Endothelial cell of umbilical vein (primary cell): ENCODE results near the gene PLA2G4B. TPM values are rescaled to one million over a fixed set of nuclear protein-coding genes. Genes with fewer than 3 reads are reported as not detected.

ENCODE experiments used
- BruUV-seq: library from RNA; stranded (reverse); fragments of 400-500 nt; replicated peaks from 2 replicates; lab custom pipeline; 2021; lab: Mats Ljungman, UMichigan
- CTCF ChIA-PET: fragments of 300-600, 350-600 bp; sonication (Branson Sonifier 250); formaldehyde crosslinking; loops from one replicate; lab custom pipeline; 2021; ENCODE audit warnings: antibody characterized with exemption, inconsistent platforms; lab: Charles Lee
- POLR2A ChIA-PET: fragments of 300-600, 350-600 bp; sonication (Branson Sonifier 250); formaldehyde crosslinking; loops from one replicate; lab custom pipeline; 2021; ENCODE audit warnings: antibody characterized with exemption, inconsistent platforms; lab: Charles Lee
- DNase-seq: peaks from one replicate; pipeline ENCODE4 v3.0.0-alpha.2; 2011; ENCODE audit warnings: low read depth, low spot score
- FAIRE-seq: peaks from 2 replicates; lab custom pipeline; 2011; peaks lifted over from hg19 to GRCh38; lab: Jason Lieb, UNC
- H2AFZ ChIP-seq: 2 replicates; pipeline ENCODE4 v1.6.0; 2012; ENCODE audit warnings: low read depth, low read length, control low read depth, inconsistent platforms
- H3K27ac ChIP-seq: 2 replicates; pipeline ENCODE4 v1.5.1; 2011; ENCODE audit warnings: low read depth, mild to moderate bottlenecking, control low read depth, low read length, moderate library complexity; ENCODE audit not compliant: insufficient read depth
- H3K27me3 ChIP-seq, 2 experiments: 2 replicates each; pipeline versions ENCODE4 v1.6.0 to v1.6.1; 2011; ENCODE audit warnings: low read length in 2 of 2, mixed read lengths in 1 of 2; ENCODE audit not compliant: control insufficient read depth in 2 of 2, insufficient read depth in 2 of 2
- H3K36me3 ChIP-seq, 2 experiments: 2 replicates in 1 of 2; 3 replicates in 1 of 2; pipeline ENCODE4 v1.5.1; 2011; ENCODE audit warnings: low read length in 2 of 2, mild to moderate bottlenecking in 1 of 2, moderate library complexity in 1 of 2; ENCODE audit not compliant: control insufficient read depth in 2 of 2, insufficient read depth in 2 of 2; ENCODE audit errors: extremely low read depth in 1 of 2
- H3K4me1 ChIP-seq: 3 replicates; pipeline ENCODE4 v1.5.1; 2011; ENCODE audit warnings: mild to moderate bottlenecking, low read length; ENCODE audit not compliant: control insufficient read depth, insufficient read depth; ENCODE audit errors: extremely low read depth
- H3K4me2 ChIP-seq: 2 replicates; pipeline ENCODE4 v1.6.1; 2011; ENCODE audit warnings: low read length, control low read depth, mixed read lengths; ENCODE audit not compliant: insufficient read depth
- H3K4me3 ChIP-seq, 3 experiments: fragments of 200-600 bp in 1 of 3; sonication (generic), shearing (Covaris generic) in 1 of 3; replicated peaks in 1 of 3; 2 replicates each; pipeline ENCODE4 v1.5.1; 2011 to 2016; ENCODE audit warnings: control low read depth in 3 of 3, low read length in 3 of 3, mild to moderate bottlenecking in 2 of 3, inconsistent platforms in 1 of 3, low read depth in 1 of 3, moderate library complexity in 1 of 3; ENCODE audit not compliant: insufficient read depth in 1 of 3
- H3K79me2 ChIP-seq: 2 replicates; pipeline ENCODE4 v1.6.0; 2012; ENCODE audit warnings: low read length, inconsistent platforms; ENCODE audit not compliant: control insufficient read depth, insufficient read depth
- H3K9ac ChIP-seq: replicated peaks from 2 replicates; pipeline ENCODE3; 2011; ENCODE audit warnings: low read length, control low read depth; ENCODE audit not compliant: insufficient read depth; ENCODE audit errors: extremely low read depth
- H3K9me1 ChIP-seq: replicated peaks from 3 replicates; pipeline ENCODE4 v1.6.0; 2011; ENCODE audit warnings: mild to moderate bottlenecking, low read length; ENCODE audit not compliant: control insufficient read depth, insufficient read depth; ENCODE audit errors: extremely low read depth
- H3K9me3 ChIP-seq: replicated peaks from 2 replicates; pipeline ENCODE4 v1.5.1; 2012; ENCODE audit warnings: low read length, inconsistent platforms; ENCODE audit not compliant: control insufficient read depth, insufficient read depth
- H4K20me1 ChIP-seq: replicated peaks from 2 replicates; pipeline ENCODE3; 2011; ENCODE audit warnings: mild to moderate bottlenecking, low read length; ENCODE audit not compliant: control insufficient read depth, insufficient read depth; ENCODE audit errors: extremely low read depth
- EZH2 ChIP-seq: IDR thresholded peaks from 2 replicates; pipeline ENCODE4 v1.6.1; 2012; ENCODE audit warnings: borderline replicate concordance, low read depth, mild to moderate bottlenecking, moderate library complexity, low read length, inconsistent platforms; ENCODE audit not compliant: severe bottlenecking
- FOS ChIP-seq: IDR thresholded peaks from 2 replicates; pipeline ENCODE4 v1.6.1; 2011; ENCODE audit warnings: mild to moderate bottlenecking, low read length, moderate library complexity, borderline replicate concordance; ENCODE audit not compliant: insufficient read depth
- GATA2 ChIP-seq: IDR thresholded peaks from 2 replicates; pipeline ENCODE4 v1.7.0; 2011; ENCODE audit warnings: low read depth, mild to moderate bottlenecking, moderate library complexity, mixed read lengths, low read length; ENCODE audit not compliant: insufficient read length, insufficient read depth
- JUN ChIP-seq: IDR thresholded peaks from 2 replicates; pipeline ENCODE4 v1.6.1; 2011; ENCODE audit warnings: borderline replicate concordance, low read depth; ENCODE audit not compliant: insufficient read length, insufficient read depth
- MAX ChIP-seq: IDR thresholded peaks from 2 replicates; pipeline ENCODE4 v1.6.1; 2011; ENCODE audit not compliant: insufficient read depth, insufficient read length
- MYC ChIP-seq: IDR thresholded peaks from one replicate; pipeline ENCODE4 v1.6.1; 2011; ENCODE audit warnings: mild to moderate bottlenecking, low read depth, low read length
- POLR2A ChIP-seq: IDR thresholded peaks from 2 replicates; pipeline ENCODE4 v1.6.1; 2012; ENCODE audit warnings: low read depth, mild to moderate bottlenecking, control low read depth, low read length
- POLR2AphosphoS5 ChIP-seq: IDR thresholded peaks from 2 replicates; pipeline ENCODE4 v1.6.1; 2012; ENCODE audit warnings: low read depth, mild to moderate bottlenecking, control low read depth, low read length, moderate library complexity; ENCODE audit not compliant: insufficient read depth
- dilution Hi-C: fragments of 300-500 bp; cut with MboI; formaldehyde crosslinking; loops from one replicate; pipeline ENCODE4 v1.15.0; 2019; ENCODE audit warnings: low sequenced_read_pairs; ENCODE audit not compliant: extremely low pct_ligation_motif_present
- intact Hi-C: fragments of 100-400 bp; cut with micrococcal nuclease; formaldehyde crosslinking; loops from one replicate; pipeline ENCODE4 v1.10.0; 2022
- polyA plus RNA-seq, 4 experiments: library from polyadenylated mRNA; depleted of rRNA in 3 of 4; stranded (reverse) in 3 of 4; unstranded in 1 of 4; fragments of >200 nt; gene quantifications; 2 replicates each; pipeline versions ENCODE4 v1.2.1 to v1.2.3, GENCODE V29; 2011 to 2012; ENCODE audit warnings: missing spikeins in 1 of 4
- total RNA-seq: library from RNA; stranded (reverse); gene quantifications from 2 replicates; pipeline ENCODE4 v1.2.3, GENCODE V29; 2021
- TF ChIP-seq, protein P1 (sequence below), 2 donors: IDR thresholded peaks; 1 replicate in 1 of 2; 2 replicates in 1 of 2; pipeline ENCODE4 v1.5.1; 2011; ENCODE audit warnings: low read length in 2 of 2, mild to moderate bottlenecking in 2 of 2, moderate library complexity in 2 of 2, control low read depth in 1 of 2, inconsistent platforms in 1 of 2, low read depth in 1 of 2; ENCODE audit not compliant: insufficient read depth in 1 of 2; ENCODE audit errors: extremely low read depth in 1 of 2

PLA2G4B gene
- total and polyA plus RNA-seq, 2 donors (not counting 3 experiments of a cell fraction or from before 2014, with no cell fraction given), result 4.0 to 7.9 TPM

DNA sequence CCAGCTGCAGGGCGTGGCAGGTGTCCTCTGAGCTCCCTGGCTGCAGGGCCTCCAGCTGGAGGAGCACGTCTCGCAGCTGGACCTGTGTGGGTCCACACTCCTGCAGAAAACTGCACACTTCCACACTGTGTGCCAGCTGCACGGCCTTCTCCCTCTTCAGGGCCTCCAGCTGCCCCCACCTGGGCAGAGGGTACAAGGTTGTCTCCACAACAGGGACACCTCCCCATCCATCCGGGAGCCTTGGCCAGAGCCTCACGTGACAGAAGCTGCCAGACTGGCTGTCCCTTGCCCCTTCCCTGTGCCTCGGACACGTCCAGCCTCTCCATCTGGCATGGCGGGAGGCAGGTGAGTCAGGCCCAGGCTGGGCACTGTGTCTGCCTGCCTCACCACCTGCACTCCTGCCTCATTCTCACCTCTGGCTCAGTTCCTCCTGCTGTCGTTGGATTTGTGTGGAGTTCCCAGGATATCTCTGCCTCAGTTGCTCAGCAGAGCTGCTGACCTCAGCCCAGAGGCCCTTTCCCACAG, 40.7 kb downstream of the PLA2G4B start:
- Histone ChIP-seq H3K36me3 (peaks cover 3 to 37% of the 10 kb centered on the region in 2 experiments), H3K79me2 (no peaks in the 10 kb centered on the region), H3K4me1 (no peaks in the 10 kb centered on the region), H3K9me3 (no peaks in the 10 kb centered on the region), H3K27ac (no peak overlapping the region), H3K9ac (no peak overlapping the region), H3K4me3 (no peak overlapping the region), H2AFZ (no peak overlapping the region), H4K20me1 (no peaks in the 10 kb centered on the region), H3K9me1 (no peaks in the 10 kb centered on the region), H3K27me3 (no peaks in the 10 kb centered on the region), H3K4me2 (no peak overlapping the region)
- POLR2A ChIA-PET, result no interaction called here
- DNase-seq, result no peak
- BruUV-seq, result no TSS peak
- CTCF ChIA-PET, result no interaction called here
- intact Hi-C loops (no loop called here), dilution Hi-C loops (no loop called here)
- TF ChIP-seq EZH2 (no peak), POLR2A (no peak), JUN (no peak)
- no peak for FAIRE-seq

DNA sequence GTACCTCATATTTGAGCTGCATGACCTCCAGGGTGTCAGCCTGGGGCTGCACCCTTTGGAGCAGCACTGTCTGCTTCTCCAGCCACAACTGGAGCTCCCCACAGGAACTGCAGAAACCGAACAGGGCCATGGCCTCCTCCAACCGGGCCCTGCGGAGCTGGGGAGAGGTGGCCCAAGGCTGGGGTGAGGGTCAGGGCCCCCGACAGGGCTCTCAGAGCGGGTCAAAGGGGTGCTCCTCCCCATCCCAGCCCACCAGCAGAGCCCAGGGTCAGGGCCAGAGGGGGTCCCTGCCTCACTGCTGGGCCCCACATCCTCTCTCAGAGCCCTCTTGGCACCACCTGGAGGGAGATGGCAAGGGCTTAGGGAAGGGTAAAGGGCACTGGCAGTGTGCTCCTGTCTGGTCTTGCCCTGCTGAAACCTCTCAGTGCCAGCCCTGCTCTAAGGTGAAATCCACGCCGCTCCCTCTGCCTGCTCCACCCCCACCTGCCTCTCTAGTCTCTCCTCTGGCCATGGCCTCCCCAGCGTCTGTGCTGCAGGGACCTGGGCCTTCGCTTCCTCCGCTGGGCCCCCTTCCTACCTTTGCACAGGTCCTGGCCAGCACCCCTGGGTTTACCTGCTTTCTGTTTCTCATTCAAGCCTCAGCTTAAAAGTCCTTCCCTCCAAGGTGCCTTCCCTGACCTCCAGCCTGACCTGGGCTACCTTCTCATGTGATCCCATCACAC, 41.7 kb downstream of the PLA2G4B start:
- Histone ChIP-seq H3K9me3 (no peaks in the 10 kb centered on the region), H3K36me3 (peaks cover 3 to 37% of the 10 kb centered on the region in 2 experiments), H3K4me1 (no peaks in the 10 kb centered on the region), H3K27me3 (no peaks in the 10 kb centered on the region), H2AFZ (no peak overlapping the region), H3K9me1 (no peaks in the 10 kb centered on the region), H3K27ac (no peak overlapping the region), H3K4me2 (no peak overlapping the region), H3K79me2 (no peaks in the 10 kb centered on the region), H3K9ac (no peak overlapping the region), H4K20me1 (no peaks in the 10 kb centered on the region), H3K4me3 (no peak overlapping the region)
- FAIRE-seq (no peak), DNase-seq (no peak)
- ChIA-PET CTCF (interaction anchor here (0.5 to 1.3 kb wide), 2 partner anchors 17 to 118 kb away, joined by 3 read pairs; no protein-coding TSS in a partner anchor), POLR2A (no interaction called here)
- intact Hi-C loops (no loop called here), dilution Hi-C loops (no loop called here)
- TF ChIP-seq POLR2A, result no peak
- TF ChIP-seq MYC, result no peak
- no peak for TF ChIP-seq POLR2AphosphoS5
- no peak for TF ChIP-seq GATA2
- no peak for TF ChIP-seq MAX
- TF ChIP-seq JUN, result no peak
- no peak for TF ChIP-seq EZH2
- TF ChIP-seq FOS, result no peak
- TF ChIP-seq, protein P1, sequence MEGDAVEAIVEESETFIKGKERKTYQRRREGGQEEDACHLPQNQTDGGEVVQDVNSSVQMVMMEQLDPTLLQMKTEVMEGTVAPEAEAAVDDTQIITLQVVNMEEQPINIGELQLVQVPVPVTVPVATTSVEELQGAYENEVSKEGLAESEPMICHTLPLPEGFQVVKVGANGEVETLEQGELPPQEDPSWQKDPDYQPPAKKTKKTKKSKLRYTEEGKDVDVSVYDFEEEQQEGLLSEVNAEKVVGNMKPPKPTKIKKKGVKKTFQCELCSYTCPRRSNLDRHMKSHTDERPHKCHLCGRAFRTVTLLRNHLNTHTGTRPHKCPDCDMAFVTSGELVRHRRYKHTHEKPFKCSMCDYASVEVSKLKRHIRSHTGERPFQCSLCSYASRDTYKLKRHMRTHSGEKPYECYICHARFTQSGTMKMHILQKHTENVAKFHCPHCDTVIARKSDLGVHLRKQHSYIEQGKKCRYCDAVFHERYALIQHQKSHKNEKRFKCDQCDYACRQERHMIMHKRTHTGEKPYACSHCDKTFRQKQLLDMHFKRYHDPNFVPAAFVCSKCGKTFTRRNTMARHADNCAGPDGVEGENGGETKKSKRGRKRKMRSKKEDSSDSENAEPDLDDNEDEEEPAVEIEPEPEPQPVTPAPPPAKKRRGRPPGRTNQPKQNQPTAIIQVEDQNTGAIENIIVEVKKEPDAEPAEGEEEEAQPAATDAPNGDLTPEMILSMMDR (IDR thresholded peaks at IDR 0.05; ENCODE audit: extremely low read depth in 1 of 2, insufficient read depth in 1 of 2, low read depth in 1 of 2, low read length in 2 of 2), result no peak
- BruUV-seq, result no TSS peak
